ENCODE results near the gene LRMDA. TPM values are rescaled to one million over a fixed set of nuclear protein-coding genes. Genes with fewer than 3 reads are reported as not detected.

LRMDA gene
- total RNA-seq, 1 donor from 2014 or later: not detected

GRCh38 chr10:76401006-76401405, 969.6 kb downstream of the LRMDA start:
- intact Hi-C loops (cut with micrococcal nuclease): no loop called here

- intact Hi-C loops (cut with micrococcal nuclease): no loop called here
Measured at GRCh38 chr10:76403912-76404311, 972.5 kb downstream of the LRMDA start.

GRCh38 chr10:76404531-76404930, 973.1 kb downstream of the LRMDA start:
- intact Hi-C loops (cut with micrococcal nuclease): no loop called here

GRCh38 chr10:76405922-76406321, 974.5 kb downstream of the LRMDA start:
- intact Hi-C loops (cut with micrococcal nuclease): no loop called here

- intact Hi-C loops (cut with micrococcal nuclease): no loop called here
Measured at GRCh38 chr10:76408646-76409045, 977.2 kb downstream of the LRMDA start.

- intact Hi-C loops (cut with micrococcal nuclease): no loop called here
Measured at GRCh38 chr10:76411729-76412435, 980.5 kb downstream of the LRMDA start.

- intact Hi-C loops (cut with micrococcal nuclease): no loop called here
Measured at GRCh38 chr10:76415554-76415953, 984.1 kb downstream of the LRMDA start.

- intact Hi-C loops (cut with micrococcal nuclease): no loop called here
Measured at GRCh38 chr10:76416642-76417041, 985.2 kb downstream of the LRMDA start.

GRCh38 chr10:76420725-76421124, 989.3 kb downstream of the LRMDA start:
- intact Hi-C loops (cut with micrococcal nuclease): no loop called here

- intact Hi-C loops (cut with micrococcal nuclease): no loop called here
Measured at GRCh38 chr10:76422769-76423168, 991.3 kb downstream of the LRMDA start.

GRCh38 chr10:76428551-76429367, 997.3 kb downstream of the LRMDA start:
- intact Hi-C loops (cut with micrococcal nuclease): no loop called here

- intact Hi-C loops (cut with micrococcal nuclease): no loop called here
Measured at GRCh38 chr10:76429368-76430060, 998.1 kb downstream of the LRMDA start.

GRCh38 chr10:76430061-76430645, 998.7 kb downstream of the LRMDA start:
- intact Hi-C loops (cut with micrococcal nuclease): no loop called here

- intact Hi-C loops (cut with micrococcal nuclease): no loop called here
Measured at GRCh38 chr10:76432016-76433012, 1000.9 kb downstream of the LRMDA start.

GRCh38 chr10:76433161-76434005, 1002.0 kb downstream of the LRMDA start:
- intact Hi-C loops (cut with micrococcal nuclease): no loop called here

GRCh38 chr10:76435157-76435556, 1003.7 kb downstream of the LRMDA start:
- intact Hi-C loops (cut with micrococcal nuclease): no loop called here

- intact Hi-C loops (cut with micrococcal nuclease): no loop called here
Measured at GRCh38 chr10:76436401-76436811, 1005.0 kb downstream of the LRMDA start.

GRCh38 chr10:76436981-76437380, 1005.6 kb downstream of the LRMDA start:
- intact Hi-C loops (cut with micrococcal nuclease): no loop called here

GRCh38 chr10:76440426-76440825, 1009.0 kb downstream of the LRMDA start:
- intact Hi-C loops (cut with micrococcal nuclease): no loop called here

GRCh38 chr10:76442113-76442512, 1010.7 kb downstream of the LRMDA start:
- intact Hi-C loops (cut with micrococcal nuclease): no loop called here
